ENCODE results near the gene MTCP1. TPM values are rescaled to one million over a fixed set of nuclear protein-coding genes. Genes with fewer than 3 reads are reported as not detected.

MTCP1 gene
- total and polyA plus RNA-seq, 9 of the 15 experiments (the other 6 are each of a cell fraction or from before 2014, with no cell fraction given): 12.7 to 28.0 (median 22.9) TPM

- no peaks in the 10 kb centered on the region for H3K27me3 ChIP-seq (ENCODE audit: control insufficient read depth in 2 of 2, insufficient read depth in 2 of 2, low read length in 2 of 2)
- in situ Hi-C loops (cut with MboI): loop anchor here (5.0 kb wide), 1 partner anchor 75 kb away; no protein-coding TSS in a partner anchor
- CTCF ChIA-PET (ENCODE audit: low intra/inter-chr PET ratio): interaction anchor here (0.9 to 3.0 kb wide), 3 partner anchors 70 to 140 kb away, joined by 3 to 21 read pairs (median 15); no protein-coding TSS in a partner anchor
- no TSS peak for BruUV-seq (replicated peaks)
- no peak overlapping the region for H3K27ac ChIP-seq (ENCODE audit: extremely low read depth, low read depth, low read length)
- peak overlapping the region; percentile 81 for H3K4me2 ChIP-seq (ENCODE audit: insufficient read depth, low read length)
- WGBS (ENCODE audit: insufficient coverage, low coverage, missing lambda C conversion rate): 17% methylated on average over 25 of the region's 25 CpGs
- DNase-seq (ENCODE audit: extremely low read depth in 1 of 4, low spot score in 3 of 4) (peak; percentile 52 to 82 (median 65)), FAIRE-seq (peak; percentile 94), ATAC-seq (peak; percentile 97)
- no peaks in the 10 kb centered on the region for H3K79me2 ChIP-seq (ENCODE audit: control insufficient read depth, insufficient read depth, low read length)
- H3K9ac ChIP-seq (ENCODE audit: insufficient read depth in 1 of 2, low read depth in 2 of 2, low read length in 2 of 2): peak overlapping the region; percentile 38 to 83; a peak in 2 of 4 replicates
- H3K36me3 ChIP-seq (ENCODE audit: control insufficient read depth, insufficient read depth, low read length): peaks cover 57% of the 10 kb centered on the region; the same call in 2 of the 3 replicates
- intact Hi-C loops (cut with micrococcal nuclease): loop anchor here (1.0 kb wide), 3 partner anchors 70 to 139 kb away; no protein-coding TSS in a partner anchor
- no peak overlapping the region for H3K4me3 ChIP-seq
- peaks cover 0 to 9% of the 10 kb centered on the region in 2 experiments; a peak in 3 of 5 replicates for H3K4me1 ChIP-seq (replicated peaks in 1 of 2; ENCODE audit: control insufficient read depth in 2 of 2, insufficient read depth in 2 of 2, low read length in 2 of 2)
- H4K20me1 ChIP-seq (replicated peaks; ENCODE audit: control insufficient read depth, insufficient read depth, low read length): no peaks in the 10 kb centered on the region
- no peaks in the 10 kb centered on the region for H3K9me1 ChIP-seq (ENCODE audit: control insufficient read depth, insufficient read depth, low read length)
- POLR2A ChIA-PET: interaction anchor here (1.1 kb wide), 1 partner anchor 73 kb away, joined by 4 read pairs; no protein-coding TSS in a partner anchor
- no peaks in the 10 kb centered on the region for H3K9me3 ChIP-seq (replicated peaks; ENCODE audit: control insufficient read depth, insufficient read depth, low read depth, low read length)
- H2AFZ ChIP-seq (ENCODE audit: low read depth, low read length): peak overlapping the region; percentile 90
- TF ChIP-seq STAG1 (CRISPR knock-in tag; IDR thresholded peaks at IDR 0.05; ENCODE audit: borderline replicate concordance): peak; percentile 45; the same call in 1 of the 2 replicates
- peak; percentile 82 for TF ChIP-seq REST (IDR thresholded peaks at IDR 0.05; ENCODE audit: borderline replicate concordance)
- no peak for TF ChIP-seq REST (CRISPR knock-in tag; IDR thresholded peaks at IDR 0.05; ENCODE audit: low read depth)
- TF ChIP-seq DEAF1 (CRISPR knock-in tag; IDR thresholded peaks at IDR 0.05): 0 out of 2 replicates have a peak, but pooled peaks have one; percentile 25
- TF ChIP-seq RAD21 (CRISPR knock-in tag; conservative IDR thresholded peaks at IDR 0.05 in 1 of 2, IDR thresholded peaks at IDR 0.05 in 1 of 2): peak; percentile 65 to 80
- no peak for TF ChIP-seq PCBP1 (IDR thresholded peaks at IDR 0.05; ENCODE audit: low read depth, low read length, poor library complexity, severe bottlenecking)
- no peak for TF ChIP-seq ARNT (IDR thresholded peaks at IDR 0.05)
- TF ChIP-seq ZNF121 (CRISPR knock-in tag; conservative IDR thresholded peaks at IDR 0.05): no peak
- TF ChIP-seq HDAC1 (IDR thresholded peaks at IDR 0.05): no peak
These were observed 13.8 kb downstream of the MTCP1 start for GRCh38 chrX:155056877-155057792.
